OCI-LY1 (cell line): ENCODE data around the gene LTBP2.

Experiments
- H2AFZ ChIP-seq: fragments of 200-600 bp; sonication (generic), shearing (Covaris generic); 2 replicates; pipeline ENCODE4 v1.6.0; 2014; ENCODE audit warnings: antibody characterized with exemption, mild to moderate bottlenecking, low read length
- H3F3A ChIP-seq: fragments of 200-600 bp; sonication (generic), shearing (Covaris generic); 2 replicates; pipeline ENCODE4 v1.6.0; 2014; ENCODE audit warnings: mild to moderate bottlenecking, antibody characterized with exemption, low read length, moderate library complexity; ENCODE audit not compliant: insufficient read depth
- H3K27ac ChIP-seq: fragments of 200-600 bp; sonication (generic); 2 replicates; pipeline ENCODE4 v1.5.1; 2014; ENCODE audit warnings: low read length, mixed run types, mild to moderate bottlenecking, low read depth; ENCODE audit not compliant: poor library complexity, severe bottlenecking
- H3K27me3 ChIP-seq: fragments of 200-600 bp; sonication (generic); 2 replicates; pipeline ENCODE4 v1.6.0; 2014; ENCODE audit warnings: antibody characterized with exemption, mild to moderate bottlenecking, low read length, moderate library complexity; ENCODE audit not compliant: insufficient read depth
- H3K36me3 ChIP-seq: fragments of 200-600 bp; sonication (generic); 2 replicates; pipeline ENCODE4 v1.6.1; 2014; ENCODE audit warnings: mild to moderate bottlenecking, antibody characterized with exemption, low read length, moderate library complexity, mixed read lengths; ENCODE audit not compliant: insufficient read depth
- H3K4me1 ChIP-seq: fragments of 200-600 bp; sonication (generic); 2 replicates; pipeline ENCODE4 v1.5.1; 2014; ENCODE audit warnings: mild to moderate bottlenecking, low read length, moderate library complexity; ENCODE audit not compliant: insufficient read depth, severe bottlenecking
- H3K4me2 ChIP-seq: fragments of 200-600 bp; sonication (generic), shearing (Covaris generic); 2 replicates; pipeline ENCODE4 v1.6.1; 2014; ENCODE audit warnings: low read length
- H3K4me3 ChIP-seq: fragments of 200-600 bp; sonication (generic); 2 replicates; pipeline ENCODE4 v1.5.1; 2014; ENCODE audit warnings: low read length, low read depth, mild to moderate bottlenecking, mixed read lengths; ENCODE audit not compliant: poor library complexity, severe bottlenecking
- H3K79me2 ChIP-seq: fragments of 200-600 bp; shearing (Covaris generic); 2 replicates; pipeline ENCODE4 v1.6.1; 2016; ENCODE audit warnings: mixed run types, low read length, mixed read lengths; ENCODE audit not compliant: insufficient read depth
- H3K9ac ChIP-seq: fragments of 200-600 bp; sonication (generic), shearing (Covaris generic); 2 replicates; pipeline ENCODE4 v1.6.1; 2014; ENCODE audit warnings: mild to moderate bottlenecking, low read length, mixed read lengths
- H3K9me2 ChIP-seq: fragments of 200-600 bp; sonication (generic), shearing (Covaris generic); 2 replicates; pipeline ENCODE4 v1.6.1; 2014; ENCODE audit warnings: low read depth, mild to moderate bottlenecking, low read length, mixed read lengths
- H3K9me3 ChIP-seq: fragments of 200-600 bp; shearing (Covaris generic); 2 replicates; pipeline ENCODE4 v1.6.1; 2014; ENCODE audit warnings: low read length, mixed read lengths
- H4K20me1 ChIP-seq: fragments of 200-600 bp; sonication (generic), shearing (Covaris generic); 2 replicates; pipeline ENCODE4 v1.6.0; 2016; ENCODE audit warnings: mild to moderate bottlenecking, low read length; ENCODE audit not compliant: insufficient read depth
- CTCF ChIP-seq: fragments of 200-600 bp; sonication (generic), shearing (Covaris generic); IDR thresholded peaks from 2 replicates; pipeline ENCODE4 v1.5.1; 2017; ENCODE audit warnings: mild to moderate bottlenecking, antibody characterized with exemption, low read length, moderate library complexity, mixed read lengths
- EZH2 ChIP-seq: fragments of 200-600 bp; sonication (generic), shearing (Covaris generic); IDR thresholded peaks from 2 replicates; pipeline ENCODE4 v1.8.0; 2017; ENCODE audit warnings: borderline replicate concordance, mixed run types, mild to moderate bottlenecking, antibody characterized with exemption, low read length, moderate library complexity, mixed read lengths

LTBP2 gene

DNA sequence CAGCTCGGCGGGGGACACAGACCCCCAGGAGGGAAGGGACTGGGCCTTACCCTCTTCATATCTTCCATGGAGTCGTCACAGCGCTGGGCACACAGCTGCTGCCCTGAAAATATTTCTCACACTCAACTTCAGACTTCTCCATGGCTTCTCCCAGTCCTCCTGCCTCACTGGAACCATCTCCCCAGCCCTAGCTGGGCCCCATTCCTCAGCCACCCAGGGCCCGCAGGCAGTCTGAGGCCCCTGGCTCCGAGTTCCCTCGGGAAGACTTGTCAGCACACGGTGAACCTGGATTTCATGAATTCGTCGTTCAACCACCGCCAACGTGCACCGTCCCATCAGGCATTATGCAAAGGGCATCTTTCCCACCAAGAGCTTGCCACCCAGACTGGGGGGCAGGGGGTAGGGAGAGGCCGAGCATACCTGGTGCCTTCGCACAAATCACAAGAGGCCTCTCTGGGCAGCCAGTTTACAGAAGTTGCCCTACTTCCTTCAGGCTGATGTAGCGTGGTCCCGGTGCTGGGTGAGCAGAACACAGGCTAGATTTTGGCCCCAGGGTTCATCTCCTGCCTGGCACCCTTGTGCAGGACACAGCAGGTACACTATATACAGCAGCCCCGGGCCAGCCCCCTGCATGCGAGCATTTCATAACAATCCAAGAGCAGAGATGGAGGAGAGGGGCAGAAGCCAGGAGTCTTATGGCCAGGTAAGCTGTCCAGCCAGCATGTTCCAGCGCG is 44.2 kb downstream of the LTBP2 start:
- H3K27me3 ChIP-seq, result no peaks in the 10 kb centered on the region
- H3K4me3 ChIP-seq, result no peak overlapping the region
- H3K36me3 ChIP-seq, result no peaks in the 10 kb centered on the region
- no peak overlapping the region for H2AFZ ChIP-seq
- TF ChIP-seq EZH2 (no peak), CTCF (no peak)
- no peaks in the 10 kb centered on the region for H3K79me2 ChIP-seq
- H3K9me2 ChIP-seq, result no peaks in the 10 kb centered on the region
- H3K4me1 ChIP-seq, result no peaks in the 10 kb centered on the region
- H3K9me3 ChIP-seq, result no peaks in the 10 kb centered on the region
- no peaks in the 10 kb centered on the region for H4K20me1 ChIP-seq
- no peak overlapping the region for H3K4me2 ChIP-seq
- H3K27ac ChIP-seq, result no peak overlapping the region
- H3K9ac ChIP-seq, result no peak overlapping the region
- no peaks in the 10 kb centered on the region for H3F3A ChIP-seq

DNA sequence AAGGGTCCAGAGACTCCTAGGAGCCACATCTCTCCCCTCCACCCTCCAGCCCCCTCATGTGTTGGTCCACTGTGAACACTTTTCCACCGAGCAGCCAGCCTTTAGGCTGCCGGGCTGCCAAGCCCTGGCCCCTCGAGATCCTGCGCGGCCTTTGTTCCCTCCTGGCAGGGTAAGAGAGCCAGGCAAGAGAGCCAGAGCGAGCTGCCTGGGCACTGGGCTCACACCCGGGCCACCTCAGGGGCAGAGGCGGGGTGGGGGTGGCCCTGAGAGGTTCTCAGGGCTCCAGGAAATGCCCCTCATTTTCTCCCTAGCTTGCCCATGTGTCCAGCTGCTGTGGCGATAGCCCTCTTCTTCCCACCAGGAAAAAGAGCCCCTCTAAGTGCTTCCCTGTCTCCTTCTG is 44.8 kb downstream of the LTBP2 start:
- H4K20me1 ChIP-seq, result no peaks in the 10 kb centered on the region
- H2AFZ ChIP-seq, result no peak overlapping the region
- H3F3A ChIP-seq, result no peaks in the 10 kb centered on the region
- no peak overlapping the region for H3K9ac ChIP-seq
- H3K27ac ChIP-seq, result no peak overlapping the region
- H3K4me1 ChIP-seq, result no peaks in the 10 kb centered on the region
- H3K36me3 ChIP-seq, result no peaks in the 10 kb centered on the region
- no peak overlapping the region for H3K4me2 ChIP-seq
- no peaks in the 10 kb centered on the region for H3K9me3 ChIP-seq
- no peaks in the 10 kb centered on the region for H3K27me3 ChIP-seq
- no peak for TF ChIP-seq EZH2
- no peak for TF ChIP-seq CTCF
- H3K9me2 ChIP-seq, result no peaks in the 10 kb centered on the region
- H3K4me3 ChIP-seq, result no peak overlapping the region
- no peaks in the 10 kb centered on the region for H3K79me2 ChIP-seq

DNA sequence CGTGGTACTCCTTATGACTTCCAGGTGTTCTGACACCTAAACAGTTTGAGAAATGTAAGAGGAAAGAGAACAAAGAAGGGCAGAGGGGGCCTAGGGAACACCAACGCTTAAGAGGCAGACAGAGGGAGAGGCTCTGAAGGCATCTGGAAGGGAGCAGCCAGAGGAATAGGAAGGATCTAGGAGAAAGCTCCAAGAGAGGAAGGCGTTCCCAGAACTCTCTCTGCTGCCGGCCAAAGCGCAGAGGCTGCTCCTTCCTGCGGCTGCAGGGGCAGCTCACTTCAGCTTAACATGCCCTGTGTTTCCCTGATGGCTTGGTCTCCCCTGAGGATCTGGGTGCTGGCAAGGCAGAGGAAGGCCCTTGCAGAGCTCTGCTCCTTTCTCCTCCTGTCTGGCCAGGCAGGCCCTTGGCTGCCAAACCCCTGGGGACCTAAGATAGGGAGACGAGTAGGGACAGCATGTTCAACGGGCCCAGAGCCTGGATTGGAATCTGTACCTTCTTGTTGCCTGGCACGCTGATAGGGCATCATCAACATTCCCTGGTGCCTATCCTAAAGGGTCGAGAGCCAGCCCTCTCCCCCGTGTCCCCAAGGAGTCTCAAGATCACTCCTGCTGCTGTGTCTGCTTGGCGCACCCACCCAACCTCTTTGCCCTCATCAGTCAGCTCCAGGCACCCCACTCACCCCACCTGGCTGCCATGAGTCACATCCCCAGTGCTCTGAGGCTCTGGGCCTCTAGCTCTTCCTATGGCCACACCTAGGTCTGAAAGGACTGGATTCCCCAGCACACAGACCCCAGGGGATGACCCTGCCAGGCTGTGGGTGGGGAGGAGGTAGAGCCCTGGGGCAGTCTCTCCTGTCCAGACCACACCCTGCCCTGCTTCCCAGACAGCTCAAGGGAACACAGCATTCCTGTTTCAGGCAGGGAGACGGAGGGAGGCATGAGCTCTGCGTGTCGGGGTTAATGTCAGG is 45.6 kb downstream of the LTBP2 start:
- Histone ChIP-seq H3F3A (no peaks in the 10 kb centered on the region), H3K9me3 (no peaks in the 10 kb centered on the region), H3K9ac (no peak overlapping the region), H3K27ac (no peak overlapping the region), H3K4me3 (no peak overlapping the region), H2AFZ (no peak overlapping the region), H3K27me3 (no peaks in the 10 kb centered on the region), H3K9me2 (no peaks in the 10 kb centered on the region), H3K4me1 (no peaks in the 10 kb centered on the region), H3K79me2 (no peaks in the 10 kb centered on the region), H3K36me3 (no peaks in the 10 kb centered on the region), H3K4me2 (no peak overlapping the region), H4K20me1 (no peaks in the 10 kb centered on the region)
- TF ChIP-seq EZH2 (no peak), CTCF (no peak)
